Endothelial cell of umbilical vein (primary cell): ENCODE data around the gene ERBB3. TPM values are rescaled to one million over a fixed set of nuclear protein-coding genes. Genes with fewer than 3 reads are reported as not detected.
A peak's percentile ranks its signal among the peaks of the same experiment; 100 is the strongest.

Experiments used
- BruUV-seq: library from RNA; stranded (reverse); fragments of 400-500 nt; replicated peaks from 2 replicates; lab custom pipeline; 2021; lab: Mats Ljungman, UMichigan
- CTCF ChIA-PET: fragments of 300-600, 350-600 bp; sonication (Branson Sonifier 250); formaldehyde crosslinking; loops from one replicate; lab custom pipeline; 2021; ENCODE audit warnings: antibody characterized with exemption, inconsistent platforms; lab: Charles Lee
- POLR2A ChIA-PET: fragments of 300-600, 350-600 bp; sonication (Branson Sonifier 250); formaldehyde crosslinking; loops from one replicate; lab custom pipeline; 2021; ENCODE audit warnings: antibody characterized with exemption, inconsistent platforms; lab: Charles Lee
- DNase-seq: peaks from one replicate; pipeline ENCODE4 v3.0.0-alpha.2; 2011; ENCODE audit warnings: low read depth, low spot score
- FAIRE-seq: peaks from 2 replicates; lab custom pipeline; 2011; peaks lifted over from hg19 to GRCh38; lab: Jason Lieb, UNC
- H2AFZ ChIP-seq: 2 replicates; pipeline ENCODE4 v1.6.0; 2012; ENCODE audit warnings: low read depth, low read length, control low read depth, inconsistent platforms
- H3K27ac ChIP-seq: 2 replicates; pipeline ENCODE4 v1.5.1; 2011; ENCODE audit warnings: low read depth, mild to moderate bottlenecking, control low read depth, low read length, moderate library complexity; ENCODE audit not compliant: insufficient read depth
- H3K27me3 ChIP-seq, 2 experiments: 2 replicates each; pipeline versions ENCODE4 v1.6.0 to v1.6.1; 2011; ENCODE audit warnings: low read length in 2 of 2, mixed read lengths in 1 of 2; ENCODE audit not compliant: control insufficient read depth in 2 of 2, insufficient read depth in 2 of 2
- H3K36me3 ChIP-seq, 2 experiments: 2 replicates in 1 of 2; 3 replicates in 1 of 2; pipeline ENCODE4 v1.5.1; 2011; ENCODE audit warnings: low read length in 2 of 2, mild to moderate bottlenecking in 1 of 2, moderate library complexity in 1 of 2; ENCODE audit not compliant: control insufficient read depth in 2 of 2, insufficient read depth in 2 of 2; ENCODE audit errors: extremely low read depth in 1 of 2
- H3K4me1 ChIP-seq: 3 replicates; pipeline ENCODE4 v1.5.1; 2011; ENCODE audit warnings: mild to moderate bottlenecking, low read length; ENCODE audit not compliant: control insufficient read depth, insufficient read depth; ENCODE audit errors: extremely low read depth
- H3K4me2 ChIP-seq: 2 replicates; pipeline ENCODE4 v1.6.1; 2011; ENCODE audit warnings: low read length, control low read depth, mixed read lengths; ENCODE audit not compliant: insufficient read depth
- H3K4me3 ChIP-seq, 3 experiments: fragments of 200-600 bp in 1 of 3; sonication (generic), shearing (Covaris generic) in 1 of 3; replicated peaks in 1 of 3; 2 replicates each; pipeline ENCODE4 v1.5.1; 2011 to 2016; ENCODE audit warnings: control low read depth in 3 of 3, low read length in 3 of 3, mild to moderate bottlenecking in 2 of 3, inconsistent platforms in 1 of 3, low read depth in 1 of 3, moderate library complexity in 1 of 3; ENCODE audit not compliant: insufficient read depth in 1 of 3
- H3K79me2 ChIP-seq: 2 replicates; pipeline ENCODE4 v1.6.0; 2012; ENCODE audit warnings: low read length, inconsistent platforms; ENCODE audit not compliant: control insufficient read depth, insufficient read depth
- H3K9ac ChIP-seq: replicated peaks from 2 replicates; pipeline ENCODE3; 2011; ENCODE audit warnings: low read length, control low read depth; ENCODE audit not compliant: insufficient read depth; ENCODE audit errors: extremely low read depth
- H3K9me1 ChIP-seq: replicated peaks from 3 replicates; pipeline ENCODE4 v1.6.0; 2011; ENCODE audit warnings: mild to moderate bottlenecking, low read length; ENCODE audit not compliant: control insufficient read depth, insufficient read depth; ENCODE audit errors: extremely low read depth
- H3K9me3 ChIP-seq: replicated peaks from 2 replicates; pipeline ENCODE4 v1.5.1; 2012; ENCODE audit warnings: low read length, inconsistent platforms; ENCODE audit not compliant: control insufficient read depth, insufficient read depth
- H4K20me1 ChIP-seq: replicated peaks from 2 replicates; pipeline ENCODE3; 2011; ENCODE audit warnings: mild to moderate bottlenecking, low read length; ENCODE audit not compliant: control insufficient read depth, insufficient read depth; ENCODE audit errors: extremely low read depth
- CTCF ChIP-seq, 2 donors: IDR thresholded peaks; 1 replicate in 1 of 2; 2 replicates in 1 of 2; pipeline ENCODE4 v1.5.1; 2011; ENCODE audit warnings: low read length in 2 of 2, mild to moderate bottlenecking in 2 of 2, moderate library complexity in 2 of 2, control low read depth in 1 of 2, inconsistent platforms in 1 of 2, low read depth in 1 of 2; ENCODE audit not compliant: insufficient read depth in 1 of 2; ENCODE audit errors: extremely low read depth in 1 of 2
- EZH2 ChIP-seq: IDR thresholded peaks from 2 replicates; pipeline ENCODE4 v1.6.1; 2012; ENCODE audit warnings: borderline replicate concordance, low read depth, mild to moderate bottlenecking, moderate library complexity, low read length, inconsistent platforms; ENCODE audit not compliant: severe bottlenecking
- FOS ChIP-seq: IDR thresholded peaks from 2 replicates; pipeline ENCODE4 v1.6.1; 2011; ENCODE audit warnings: mild to moderate bottlenecking, low read length, moderate library complexity, borderline replicate concordance; ENCODE audit not compliant: insufficient read depth
- JUN ChIP-seq: IDR thresholded peaks from 2 replicates; pipeline ENCODE4 v1.6.1; 2011; ENCODE audit warnings: borderline replicate concordance, low read depth; ENCODE audit not compliant: insufficient read length, insufficient read depth
- MAX ChIP-seq: IDR thresholded peaks from 2 replicates; pipeline ENCODE4 v1.6.1; 2011; ENCODE audit not compliant: insufficient read depth, insufficient read length
- MYC ChIP-seq: IDR thresholded peaks from one replicate; pipeline ENCODE4 v1.6.1; 2011; ENCODE audit warnings: mild to moderate bottlenecking, low read depth, low read length
- POLR2A ChIP-seq: IDR thresholded peaks from 2 replicates; pipeline ENCODE4 v1.6.1; 2012; ENCODE audit warnings: low read depth, mild to moderate bottlenecking, control low read depth, low read length
- POLR2AphosphoS5 ChIP-seq: IDR thresholded peaks from 2 replicates; pipeline ENCODE4 v1.6.1; 2012; ENCODE audit warnings: low read depth, mild to moderate bottlenecking, control low read depth, low read length, moderate library complexity; ENCODE audit not compliant: insufficient read depth
- dilution Hi-C: fragments of 300-500 bp; cut with MboI; formaldehyde crosslinking; loops from one replicate; pipeline ENCODE4 v1.15.0; 2019; ENCODE audit warnings: low sequenced_read_pairs; ENCODE audit not compliant: extremely low pct_ligation_motif_present
- intact Hi-C: fragments of 100-400 bp; cut with micrococcal nuclease; formaldehyde crosslinking; loops from one replicate; pipeline ENCODE4 v1.10.0; 2022
- polyA plus RNA-seq, 4 experiments: library from polyadenylated mRNA; depleted of rRNA in 3 of 4; stranded (reverse) in 3 of 4; unstranded in 1 of 4; fragments of >200 nt; gene quantifications; 2 replicates each; pipeline versions ENCODE4 v1.2.1 to v1.2.3, GENCODE V29; 2011 to 2012; ENCODE audit warnings: missing spikeins in 1 of 4
- total RNA-seq: library from RNA; stranded (reverse); gene quantifications from 2 replicates; pipeline ENCODE4 v1.2.3, GENCODE V29; 2021

Gene ERBB3
- total and polyA plus RNA-seq, 2 donors (not counting 3 experiments of a cell fraction or from before 2014, with no cell fraction given): 0.11 to 1.5 TPM

GRCh38 chr12:56127888-56128669 lies 48.1 kb downstream of the ERBB3 start, which contains the start of gene ESYT1:
ESYT1 (plus strand) TSS chr12:56128267; CDS start chr12:56128320, 53 bp downstream.
- BruUV-seq: TSS peak; percentile 52
- H2AFZ ChIP-seq: peak within 1 kb of the TSS; percentile 16
- peak; percentile 100 for DNase-seq
- peaks cover 19% of the 10 kb centered on the region for H3K79me2 ChIP-seq
- TF ChIP-seq EZH2 (no peak), JUN (peak; percentile 89), FOS (no peak), CTCF (IDR thresholded peaks at IDR 0.05; ENCODE audit: extremely low read depth in 1 of 2, insufficient read depth in 1 of 2, low read depth in 1 of 2, low read length in 2 of 2) (no peak), POLR2AphosphoS5 (peak; percentile 45), MAX (peak; percentile 77), POLR2A (peak; percentile 82), MYC (no peak)
- dilution Hi-C loops: no loop called here
- H3K36me3 ChIP-seq: peaks cover 4 to 22% of the 10 kb centered on the region in 2 experiments
- ChIA-PET CTCF (interaction anchor here (0.6 to 3.1 kb wide), 17 partner anchors 9 to 390 kb away, joined by 3 to 40 read pairs (median 5); partner anchors contain the start of genes MYL6, MYL6B, RNF41 and SMARCC2), POLR2A (interaction anchor here (0.5 to 2.6 kb wide), 11 partner anchors 9 to 94 kb away, joined by 3 to 38 read pairs (median 5); partner anchors contain the start of genes MYL6, PA2G4, RNF41 and SMARCC2)
- no peaks in the 10 kb centered on the region for H3K27me3 ChIP-seq
- H3K9me1 ChIP-seq: no peaks in the 10 kb centered on the region
- intact Hi-C loops: loop anchor here (1.0 kb wide), 1 partner anchor 24 kb away; the partner anchor contains the start of gene MYL6B
- H3K4me2 ChIP-seq: peak within 1 kb of the TSS; percentile 82
- peak within 1 kb of the TSS; percentile 66 for H3K9ac ChIP-seq
- H3K4me1 ChIP-seq: peaks cover 28% of the 10 kb centered on the region
- H3K4me3 ChIP-seq: peak within 1 kb of the TSS; percentile 63 to 75 (median 68)
- FAIRE-seq: peak; percentile 97
- no peaks in the 10 kb centered on the region for H4K20me1 ChIP-seq
- H3K27ac ChIP-seq: peak within 1 kb of the TSS; percentile 46
- no peaks in the 10 kb centered on the region for H3K9me3 ChIP-seq
